ENCODE data around the gene GP9.

DNA sequence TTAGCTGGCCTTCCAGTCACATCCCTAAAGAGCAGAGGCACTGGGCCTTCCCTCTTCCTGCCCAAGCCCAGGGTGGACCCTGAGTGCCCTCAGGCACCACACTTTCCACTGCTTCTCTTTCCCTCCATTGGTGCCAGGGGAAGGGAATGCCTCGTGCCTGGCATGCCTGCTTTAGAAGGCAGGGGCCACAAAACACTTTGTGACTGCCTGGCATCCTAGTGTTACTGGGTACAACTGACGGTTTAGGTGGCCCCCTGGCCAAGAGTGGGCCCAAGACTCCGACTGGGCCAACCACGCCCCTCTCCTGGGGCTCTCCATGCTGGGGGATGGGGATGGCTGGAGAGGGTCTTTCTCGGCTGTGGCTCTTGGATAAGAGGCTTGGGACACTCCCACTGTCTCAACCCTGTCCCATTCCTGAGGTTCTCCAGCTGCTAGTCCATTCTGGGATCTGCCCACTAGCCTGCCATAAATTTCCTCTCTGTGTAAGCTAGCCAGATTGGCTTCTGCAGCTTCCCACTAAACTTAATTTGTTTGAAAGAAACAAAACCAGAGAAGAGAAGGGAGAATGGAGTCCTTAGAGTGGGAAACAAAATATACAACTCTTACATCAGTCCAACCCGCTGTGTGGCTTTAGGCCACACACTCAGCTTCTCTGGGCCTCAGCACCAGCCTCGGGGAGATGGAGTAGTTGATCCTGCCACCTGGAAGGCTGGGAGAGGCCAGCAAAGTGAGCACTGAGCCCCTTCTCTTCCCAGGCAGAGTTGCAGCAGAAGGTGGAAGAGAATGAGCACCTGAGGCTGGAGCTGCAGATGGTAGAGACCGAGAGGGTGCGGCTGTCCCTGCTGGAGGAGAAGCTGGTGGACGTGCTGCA lies 24.1 kb upstream of the GP9 start:
- TF ChIP-seq CTCF (conservative IDR thresholded peaks at IDR 0.05) (no peak), EZH2 (IDR thresholded peaks at IDR 0.05; ENCODE audit: low read depth) (no peak)
